ENCODE results near the gene POF1B.

DNA sequence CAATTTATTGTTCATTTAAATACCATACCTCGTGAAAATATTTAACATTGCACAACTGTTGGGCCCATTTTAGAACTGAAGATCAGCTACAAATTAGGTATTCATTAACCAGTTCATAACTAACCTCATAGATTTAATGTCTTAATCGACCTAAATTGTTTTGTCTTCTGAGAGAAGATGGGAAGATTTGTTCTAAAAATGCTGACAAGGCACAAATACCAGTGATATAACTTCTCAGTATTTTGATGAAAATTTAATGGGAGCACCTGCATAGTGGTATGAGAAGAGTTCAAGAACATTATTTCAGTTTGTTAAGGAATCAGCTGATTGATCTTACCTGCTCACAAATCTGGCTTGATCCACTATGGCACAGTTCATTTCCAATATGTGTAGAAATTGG, 33.9 kb downstream of the POF1B start:
- TF ChIP-seq, protein P1, sequence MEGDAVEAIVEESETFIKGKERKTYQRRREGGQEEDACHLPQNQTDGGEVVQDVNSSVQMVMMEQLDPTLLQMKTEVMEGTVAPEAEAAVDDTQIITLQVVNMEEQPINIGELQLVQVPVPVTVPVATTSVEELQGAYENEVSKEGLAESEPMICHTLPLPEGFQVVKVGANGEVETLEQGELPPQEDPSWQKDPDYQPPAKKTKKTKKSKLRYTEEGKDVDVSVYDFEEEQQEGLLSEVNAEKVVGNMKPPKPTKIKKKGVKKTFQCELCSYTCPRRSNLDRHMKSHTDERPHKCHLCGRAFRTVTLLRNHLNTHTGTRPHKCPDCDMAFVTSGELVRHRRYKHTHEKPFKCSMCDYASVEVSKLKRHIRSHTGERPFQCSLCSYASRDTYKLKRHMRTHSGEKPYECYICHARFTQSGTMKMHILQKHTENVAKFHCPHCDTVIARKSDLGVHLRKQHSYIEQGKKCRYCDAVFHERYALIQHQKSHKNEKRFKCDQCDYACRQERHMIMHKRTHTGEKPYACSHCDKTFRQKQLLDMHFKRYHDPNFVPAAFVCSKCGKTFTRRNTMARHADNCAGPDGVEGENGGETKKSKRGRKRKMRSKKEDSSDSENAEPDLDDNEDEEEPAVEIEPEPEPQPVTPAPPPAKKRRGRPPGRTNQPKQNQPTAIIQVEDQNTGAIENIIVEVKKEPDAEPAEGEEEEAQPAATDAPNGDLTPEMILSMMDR (optimal IDR thresholded peaks at IDR 0.05 in 1 of 3, IDR thresholded peaks at IDR 0.05 in 1 of 3, conservative IDR thresholded peaks at IDR 0.05 in 1 of 3; ENCODE audit: extremely low read depth in 1 of 3, insufficient read depth in 2 of 3, low read length in 3 of 3): no peak
- no peak for TF ChIP-seq EZH2 (IDR thresholded peaks at IDR 0.05; ENCODE audit: low read length)

Measured in keratinocyte (primary cell).